H9 (cell line): ENCODE data around the gene SNRPA1. TPM values are rescaled to one million over a fixed set of nuclear protein-coding genes. Genes with fewer than 3 reads are reported as not detected.

Experiments used
- DNase-seq: peaks from one replicate; pipeline ENCODE4 v3.0.0-alpha.2; 2017
- H2AFZ ChIP-seq: one replicate; pipeline ENCODE4 v1.6.1; 2013; ENCODE audit warnings: mild to moderate bottlenecking, low read length, control low read depth, moderate library complexity
- H2AK5ac ChIP-seq: 2 replicates; pipeline ENCODE4 v1.6.1; 2013; ENCODE audit warnings: low read length, control low read depth, mixed read lengths; ENCODE audit not compliant: insufficient read length
- H2BK120ac ChIP-seq: one replicate; pipeline ENCODE4 v1.6.1; 2013; ENCODE audit warnings: low read depth, mild to moderate bottlenecking, low read length, control low read depth, inconsistent platforms; ENCODE audit not compliant: poor library complexity, severe bottlenecking
- H2BK12ac ChIP-seq: 2 replicates; pipeline ENCODE4 v1.6.1; 2013; ENCODE audit warnings: low read length, control low read depth, mixed read lengths, low read depth; ENCODE audit not compliant: insufficient read length
- H2BK15ac ChIP-seq: 2 replicates; pipeline ENCODE4 v1.6.1; 2013; ENCODE audit warnings: low read depth, low read length, control low read depth
- H2BK20ac ChIP-seq: one replicate; pipeline ENCODE4 v1.6.1; 2013; ENCODE audit warnings: low read depth, mild to moderate bottlenecking, low read length, control low read depth, inconsistent platforms; ENCODE audit not compliant: poor library complexity, severe bottlenecking
- H2BK5ac ChIP-seq: 2 replicates; pipeline ENCODE4 v1.6.1; 2013; ENCODE audit warnings: low read length, control low read depth, mixed read lengths; ENCODE audit not compliant: insufficient read length
- H3K14ac ChIP-seq: 2 replicates; pipeline ENCODE4 v1.6.1; 2013; ENCODE audit warnings: low read length, control low read depth; ENCODE audit not compliant: insufficient read depth
- H3K18ac ChIP-seq: 2 replicates; pipeline ENCODE4 v1.6.1; 2013; ENCODE audit warnings: low read depth, mild to moderate bottlenecking, mixed read lengths, low read length, control low read depth; ENCODE audit not compliant: insufficient read length
- H3K23ac ChIP-seq: 2 replicates; pipeline ENCODE4 v1.6.1; 2013; ENCODE audit warnings: low read length, control low read depth, mixed read lengths, low read depth; ENCODE audit not compliant: insufficient read length
- H3K23me2 ChIP-seq: 2 replicates; pipeline ENCODE4 v1.6.1; 2013; ENCODE audit warnings: low read depth, mild to moderate bottlenecking, mixed read lengths, low read length, control low read depth; ENCODE audit not compliant: insufficient read length, poor library complexity, severe bottlenecking
- H3K27ac ChIP-seq: 2 replicates; pipeline ENCODE4 v1.5.1; 2013; ENCODE audit warnings: low read length, control low read depth, mixed read lengths, low read depth; ENCODE audit not compliant: insufficient read length
- H3K27me3 ChIP-seq: 2 replicates; pipeline ENCODE4 v1.6.1; 2013; ENCODE audit warnings: low read length, control low read depth, inconsistent platforms; ENCODE audit not compliant: insufficient read depth
- H3K4ac ChIP-seq: 2 replicates; pipeline ENCODE4 v1.6.1; 2013; ENCODE audit warnings: low read depth, mild to moderate bottlenecking, control low read depth, inconsistent platforms, low read length, moderate library complexity
- H3K4me1 ChIP-seq: 2 replicates; pipeline ENCODE4 v1.6.1; 2013; ENCODE audit warnings: low read length, control low read depth, inconsistent platforms; ENCODE audit not compliant: insufficient read depth
- H3K4me2 ChIP-seq: 2 replicates; pipeline ENCODE4 v1.6.1; 2013; ENCODE audit warnings: low read length, control low read depth, mixed read lengths; ENCODE audit not compliant: insufficient read length, insufficient read depth
- H3K56ac ChIP-seq: 2 replicates; pipeline ENCODE4 v1.6.1; 2013; ENCODE audit warnings: low read depth, mild to moderate bottlenecking, mixed read lengths, low read length, control low read depth; ENCODE audit not compliant: insufficient read length
- H3K79me1 ChIP-seq: 2 replicates; pipeline ENCODE4 v1.6.1; 2013; ENCODE audit warnings: low read depth, mild to moderate bottlenecking, moderate library complexity, low read length, control low read depth, inconsistent platforms; ENCODE audit not compliant: insufficient read depth, poor library complexity, severe bottlenecking
- H3K79me2 ChIP-seq: 2 replicates; pipeline ENCODE4 v1.6.1; 2013; ENCODE audit warnings: low read length, control low read depth, inconsistent platforms; ENCODE audit not compliant: insufficient read depth
- H3K9ac ChIP-seq: 2 replicates; pipeline ENCODE4 v1.6.1; 2013; ENCODE audit warnings: low read length, control low read depth, mixed read lengths; ENCODE audit not compliant: insufficient read length; ENCODE audit errors: extremely low read depth
- H3K9me3 ChIP-seq: one replicate; pipeline ENCODE4 v1.6.1; 2013; ENCODE audit warnings: low read depth, low read length, inconsistent platforms; ENCODE audit not compliant: control insufficient read depth
- H3T11ph ChIP-seq: one replicate; pipeline ENCODE4 v1.6.1; 2013; ENCODE audit warnings: mild to moderate bottlenecking, low read length, control low read depth, inconsistent platforms
- H4K20me1 ChIP-seq: one replicate; pipeline ENCODE4 v1.6.1; 2013; ENCODE audit not compliant: control insufficient read depth, insufficient read length, insufficient read depth
- H4K5ac ChIP-seq: 2 replicates; pipeline ENCODE4 v1.6.1; 2013; ENCODE audit warnings: low read depth, mild to moderate bottlenecking, mixed read lengths, low read length, control low read depth; ENCODE audit not compliant: insufficient read length
- H4K8ac ChIP-seq: replicated peaks from 2 replicates; pipeline ENCODE4 v1.6.1; 2013; ENCODE audit warnings: low read length, control low read depth, mixed read lengths, low read depth; ENCODE audit not compliant: insufficient read length
- H4K91ac ChIP-seq: 2 replicates; pipeline ENCODE4 v1.6.1; 2013; ENCODE audit warnings: low read depth, mild to moderate bottlenecking, moderate library complexity, mixed read lengths, low read length, control low read depth; ENCODE audit not compliant: insufficient read length
- H3K27ac Mint-ChIP-seq, 3 experiments: 2 replicates in 2 of 3; 3 replicates in 1 of 3; pipeline ENCODE4 v1.8.0; 2020 to 2021; ENCODE audit warnings: mixed read lengths in 3 of 3, mild to moderate bottlenecking in 1 of 3, moderate library complexity in 1 of 3
- H3K27me3 Mint-ChIP-seq: 2 replicates; pipeline ENCODE4 v1.8.0; 2021; ENCODE audit warnings: low read depth, mild to moderate bottlenecking, moderate library complexity, mixed read lengths
- H3K36me3 Mint-ChIP-seq, 3 experiments: 2 replicates in 2 of 3; 3 replicates in 1 of 3; pipeline ENCODE4 v1.8.0; 2020 to 2021; ENCODE audit warnings: low read depth in 3 of 3, mixed read lengths in 3 of 3; ENCODE audit not compliant: insufficient read depth in 1 of 3
- H3K4me1 Mint-ChIP-seq, 2 experiments: 2 replicates each; pipeline ENCODE4 v1.8.0; 2020; ENCODE audit warnings: mixed read lengths in 2 of 2
- H3K4me3 Mint-ChIP-seq, 2 experiments: 2 replicates in 1 of 2; 3 replicates in 1 of 2; pipeline ENCODE4 v1.8.0; 2020 to 2021; ENCODE audit warnings: mild to moderate bottlenecking in 2 of 2, mixed read lengths in 2 of 2, moderate library complexity in 1 of 2
- H3K9me3 Mint-ChIP-seq, 2 experiments: 2 replicates in 1 of 2; 3 replicates in 1 of 2; pipeline ENCODE4 v1.8.0; 2020; ENCODE audit warnings: mild to moderate bottlenecking in 2 of 2, mixed read lengths in 2 of 2, moderate library complexity in 1 of 2
- CTCF ChIP-seq: fragments of 200-600 bp; sonication (generic); conservative IDR thresholded peaks from 3 replicates; pipeline ENCODE4 v1.8.0; 2021; ENCODE audit warnings: antibody characterized with exemption, mild to moderate bottlenecking
- WGBS: extraction: QIAGEN DNeasy Blood & Tissue Kit; methylation state at CpG from one replicate; pipeline ENCODE4 v1.1.7; 2013; ENCODE audit warnings: missing lambda C conversion rate, low lambda C conversion rate, mixed read lengths; ENCODE audit not compliant: insufficient read length; ENCODE audit errors: extremely low coverage; 5-methylcytosine and 5-hydroxymethylcytosine counted together
- total RNA-seq: library from RNA; stranded (reverse); gene quantifications from 2 replicates; pipeline ENCODE4 v1.2.1, GENCODE V29; 2021

The SNRPA1 gene
- total RNA-seq, 1 experiment from 2014 or later, result 145 TPM

- Histone ChIP-seq H3K14ac (no peak overlapping the region), H2BK120ac (no peak overlapping the region), H3K23ac (no peak overlapping the region), H3K4ac (no peak overlapping the region), H3K56ac (no peak overlapping the region), H4K20me1 (peaks cover 5% of the 10 kb centered on the region), H2AFZ (no peak overlapping the region), H3K18ac (no peak overlapping the region), H2BK5ac (no peak overlapping the region), H3T11ph (no peak overlapping the region), H3K4me1 (peaks cover 11% of the 10 kb centered on the region), H2BK15ac (no peak overlapping the region), H3K79me1 (peaks cover 6% of the 10 kb centered on the region), H2AK5ac (no peak overlapping the region), H2BK20ac (no peak overlapping the region), H3K27me3 (no peaks in the 10 kb centered on the region), H3K4me2 (no peak overlapping the region), H4K91ac (no peak overlapping the region), H3K79me2 (peaks cover 77% of the 10 kb centered on the region), H3K9me3 (no peaks in the 10 kb centered on the region), H3K23me2 (no peaks in the 10 kb centered on the region), H3K27ac (no peak overlapping the region), H2BK12ac (no peak overlapping the region), H3K9ac (no peak overlapping the region), H4K5ac (no peak overlapping the region), H4K8ac (no peak overlapping the region)
- DNase-seq, result no peak
- no peak overlapping the region for H3K4me3 Mint-ChIP-seq
- H3K27me3 Mint-ChIP-seq, result no peaks in the 10 kb centered on the region
- H3K4me1 Mint-ChIP-seq, result peaks cover 58 to 69% of the 10 kb centered on the region in 2 experiments
- peaks cover 4 to 14% (median 8%) of the 10 kb centered on the region in 3 experiments; a peak in 6 of 7 replicates for H3K36me3 Mint-ChIP-seq
- no peak for TF ChIP-seq CTCF
- peak overlapping the region in 1 of 3 experiments; percentile 8; a peak in 1 of 7 replicates for H3K27ac Mint-ChIP-seq
- H3K9me3 Mint-ChIP-seq, result no peaks in the 10 kb centered on the region
- WGBS, result no CpG with 5 or more reads among the region's 14 CpGs
Measured at GRCh38 chr15:101244889-101245668, 50.0 kb downstream of the SNRPA1 start.
